Mesendoderm (in vitro differentiated cells): Measurements from ENCODE around the gene RPL3.
A peak's percentile ranks its signal among the peaks of the same experiment; 100 is the strongest.
"Not testable (repeated sequence)": the region's sequence is repeated elsewhere in the genome, so short reads cannot be mapped to it uniquely, and the experiment has no call there.

Source experiments
- DNase-seq: peaks from one replicate; pipeline ENCODE4 v3.0.0; 2013
- H2AK5ac ChIP-seq: 2 replicates; pipeline ENCODE4 v1.6.1; 2013; ENCODE audit warnings: low read length, inconsistent platforms
- H2BK120ac ChIP-seq: 2 replicates; pipeline ENCODE4 v1.6.1; 2013; ENCODE audit warnings: low read depth, mild to moderate bottlenecking, low read length, moderate library complexity, mixed read lengths
- H2BK15ac ChIP-seq: replicated peaks from 2 replicates; pipeline ENCODE4 v1.6.1; 2013; ENCODE audit warnings: low read depth, mild to moderate bottlenecking, moderate library complexity
- H2BK5ac ChIP-seq: 2 replicates; pipeline ENCODE4 v1.6.1; 2013; ENCODE audit warnings: low read length, inconsistent platforms
- H3K18ac ChIP-seq: 2 replicates; pipeline ENCODE4 v1.6.1; 2013; ENCODE audit warnings: mild to moderate bottlenecking, low read length, mixed read lengths
- H3K23ac ChIP-seq: one replicate; pipeline ENCODE4 v1.6.1; 2013; ENCODE audit warnings: low read length
- H3K27ac ChIP-seq: 2 replicates; pipeline ENCODE4 v1.5.1; 2013; ENCODE audit warnings: low read depth, mild to moderate bottlenecking, inconsistent platforms, low read length, moderate library complexity
- H3K27me3 ChIP-seq: 2 replicates; pipeline ENCODE4 v1.6.1; 2013; ENCODE audit warnings: low read length, control low read depth, mild to moderate bottlenecking, inconsistent platforms; ENCODE audit not compliant: insufficient read depth, poor library complexity
- H3K36me3 ChIP-seq: 2 replicates; pipeline ENCODE4 v1.6.1; 2013; ENCODE audit warnings: low read length, inconsistent platforms; ENCODE audit not compliant: control insufficient read depth, insufficient read depth
- H3K4ac ChIP-seq: one replicate; pipeline ENCODE4 v1.6.1; 2013; ENCODE audit warnings: low read depth, mild to moderate bottlenecking, low read length, moderate library complexity
- H3K4me1 ChIP-seq: 2 replicates; pipeline ENCODE4 v1.6.1; 2013; ENCODE audit warnings: low read depth, low read length, inconsistent platforms; ENCODE audit not compliant: control insufficient read depth
- H3K4me2 ChIP-seq: 2 replicates; pipeline ENCODE4 v1.6.1; 2013; ENCODE audit warnings: low read length
- H3K4me3 ChIP-seq: 2 replicates; pipeline ENCODE4 v1.5.1; 2013; ENCODE audit warnings: mild to moderate bottlenecking, low read length
- H3K56ac ChIP-seq: one replicate; pipeline ENCODE4 v1.6.1; 2013; ENCODE audit warnings: low read length
- H3K79me1 ChIP-seq: 2 replicates; pipeline ENCODE4 v1.6.1; 2013; ENCODE audit warnings: low read length, inconsistent platforms
- H3K79me2 ChIP-seq: 2 replicates; pipeline ENCODE4 v1.6.1; 2013; ENCODE audit warnings: mild to moderate bottlenecking, low read length; ENCODE audit not compliant: control insufficient read depth, insufficient read depth
- H3K9ac ChIP-seq: 2 replicates; pipeline ENCODE4 v1.6.1; 2013; ENCODE audit warnings: low read length, inconsistent platforms
- H4K5ac ChIP-seq: one replicate; pipeline ENCODE4 v1.6.1; 2013; ENCODE audit warnings: low read length
- H4K8ac ChIP-seq: one replicate; pipeline ENCODE4 v1.6.1; 2013; ENCODE audit warnings: low read depth, mild to moderate bottlenecking, control low read depth, low read length, moderate library complexity
- WGBS: extraction: QIAGEN DNeasy Blood & Tissue Kit; methylation state at CpG from one replicate; pipeline ENCODE4 v1.1.7; 2013; ENCODE audit warnings: low lambda C conversion rate, missing lambda C conversion rate; ENCODE audit not compliant: insufficient coverage; ENCODE audit errors: extremely low coverage; 5-methylcytosine and 5-hydroxymethylcytosine counted together

RPL3 gene

GRCh38 chr22:39360674-39361413 lies 41.4 kb upstream of the RPL3 start:
- Histone ChIP-seq H3K4me2 (no peak overlapping the region), H2BK15ac (no peak overlapping the region), H3K18ac (no peak overlapping the region), H3K79me2 (no peaks in the 10 kb centered on the region), H3K79me1 (no peaks in the 10 kb centered on the region), H3K9ac (peak overlapping the region; percentile 38), H3K36me3 (no peaks in the 10 kb centered on the region), H3K4ac (no peak overlapping the region), H4K8ac (no peak overlapping the region), H3K27me3 (no peaks in the 10 kb centered on the region), H3K23ac (no peak overlapping the region), H2AK5ac (peak overlapping the region; percentile 69), H2BK120ac (no peak overlapping the region), H3K4me1 (peaks cover 15% of the 10 kb centered on the region), H3K27ac (peak overlapping the region; percentile 28), H3K4me3 (no peak overlapping the region), H2BK5ac (peak overlapping the region; percentile 45), H3K56ac (peak overlapping the region; percentile 64), H4K5ac (no peak overlapping the region)
- no CpG with 5 or more reads among the region's 14 CpGs for WGBS
- peak; percentile 93 for DNase-seq

DNA sequence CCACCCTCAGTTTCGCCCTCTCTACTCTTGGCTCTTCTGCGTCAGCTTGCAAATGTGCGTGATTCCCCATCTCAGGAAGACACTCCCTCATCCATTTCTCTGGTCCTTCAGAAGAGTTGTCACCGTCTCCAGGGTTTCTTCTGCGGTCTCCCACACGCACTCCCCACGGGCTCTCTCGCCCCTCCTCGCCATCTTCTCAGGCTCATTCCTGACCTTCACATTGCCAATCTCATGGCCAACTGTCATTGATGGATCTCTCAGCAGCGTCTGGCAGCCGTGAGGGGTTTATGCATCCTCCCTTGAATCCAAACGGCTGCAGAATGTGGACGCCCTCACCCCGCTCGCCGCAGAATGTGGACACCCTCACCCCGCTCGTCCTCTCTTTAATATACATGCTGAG lies 40.8 kb upstream of the RPL3 start:
- H3K18ac ChIP-seq, result no peak overlapping the region
- no peak for DNase-seq
- H2BK15ac ChIP-seq, result no peak overlapping the region
- H3K4me2 ChIP-seq, result no peak overlapping the region
- H2AK5ac ChIP-seq, result no peak overlapping the region
- no peak overlapping the region for H2BK120ac ChIP-seq
- no CpG with 5 or more reads among the region's 18 CpGs for WGBS
- H3K4me1 ChIP-seq, result peaks cover 15% of the 10 kb centered on the region
- H3K4me3 ChIP-seq, result no peak overlapping the region
- H4K8ac ChIP-seq, result no peak overlapping the region
- no peak overlapping the region for H4K5ac ChIP-seq
- H3K56ac ChIP-seq, result no peak overlapping the region
- no peak overlapping the region for H3K9ac ChIP-seq
- H3K27ac ChIP-seq, result no peak overlapping the region
- H3K36me3 ChIP-seq, result no peaks in the 10 kb centered on the region
- no peak overlapping the region for H3K23ac ChIP-seq
- no peaks in the 10 kb centered on the region for H3K79me2 ChIP-seq
- no peak overlapping the region for H3K4ac ChIP-seq
- H3K79me1 ChIP-seq, result no peaks in the 10 kb centered on the region
- H3K27me3 ChIP-seq, result no peaks in the 10 kb centered on the region
- H2BK5ac ChIP-seq, result no peak overlapping the region

DNA sequence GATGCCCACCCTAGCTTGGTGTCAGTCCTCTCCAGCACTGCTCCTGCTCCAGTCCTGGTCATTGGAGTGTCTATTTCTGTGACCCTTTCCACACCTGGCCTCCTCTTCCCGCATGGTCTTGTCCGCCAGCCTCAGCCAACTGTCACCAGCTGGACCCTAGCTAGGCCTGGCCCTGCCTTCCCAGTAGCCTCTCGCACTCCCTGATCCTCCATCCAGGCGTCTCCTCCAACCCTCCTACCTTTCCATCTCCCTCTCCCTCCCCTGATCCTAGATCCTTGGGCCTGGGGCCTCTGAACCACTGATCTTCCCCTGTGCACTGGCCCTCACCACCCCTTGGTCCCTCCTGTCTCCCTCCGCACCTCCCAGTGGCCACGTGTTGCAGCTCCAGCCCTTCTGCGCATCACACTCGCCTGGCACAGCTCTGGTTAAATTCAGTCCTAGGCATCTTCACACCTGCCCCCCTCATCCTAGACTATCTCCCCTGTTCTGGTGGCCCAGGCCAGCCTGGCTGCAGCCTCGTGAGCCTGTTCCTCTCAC lies 40.3 kb upstream of the RPL3 start:
- Histone ChIP-seq H2BK15ac (no peak overlapping the region), H4K8ac (no peak overlapping the region), H2BK5ac (no peak overlapping the region), H3K9ac (no peak overlapping the region), H3K18ac (no peak overlapping the region), H3K27ac (no peak overlapping the region), H3K4me3 (no peak overlapping the region), H2BK120ac (no peak overlapping the region), H3K79me1 (no peaks in the 10 kb centered on the region), H3K4me2 (no peak overlapping the region), H3K4me1 (peaks cover 15% of the 10 kb centered on the region), H3K56ac (no peak overlapping the region), H2AK5ac (no peak overlapping the region), H3K27me3 (no peaks in the 10 kb centered on the region), H3K4ac (no peak overlapping the region), H3K23ac (no peak overlapping the region), H3K36me3 (no peaks in the 10 kb centered on the region), H3K79me2 (no peaks in the 10 kb centered on the region), H4K5ac (no peak overlapping the region)
- no peak for DNase-seq
- WGBS, result no CpG with 5 or more reads among the region's 9 CpGs

GRCh38 chr22:39358197-39358596 lies 38.8 kb upstream of the RPL3 start:
- H2BK120ac ChIP-seq, H3K9ac ChIP-seq, H3K79me1 ChIP-seq: not testable (repeated sequence)

DNA sequence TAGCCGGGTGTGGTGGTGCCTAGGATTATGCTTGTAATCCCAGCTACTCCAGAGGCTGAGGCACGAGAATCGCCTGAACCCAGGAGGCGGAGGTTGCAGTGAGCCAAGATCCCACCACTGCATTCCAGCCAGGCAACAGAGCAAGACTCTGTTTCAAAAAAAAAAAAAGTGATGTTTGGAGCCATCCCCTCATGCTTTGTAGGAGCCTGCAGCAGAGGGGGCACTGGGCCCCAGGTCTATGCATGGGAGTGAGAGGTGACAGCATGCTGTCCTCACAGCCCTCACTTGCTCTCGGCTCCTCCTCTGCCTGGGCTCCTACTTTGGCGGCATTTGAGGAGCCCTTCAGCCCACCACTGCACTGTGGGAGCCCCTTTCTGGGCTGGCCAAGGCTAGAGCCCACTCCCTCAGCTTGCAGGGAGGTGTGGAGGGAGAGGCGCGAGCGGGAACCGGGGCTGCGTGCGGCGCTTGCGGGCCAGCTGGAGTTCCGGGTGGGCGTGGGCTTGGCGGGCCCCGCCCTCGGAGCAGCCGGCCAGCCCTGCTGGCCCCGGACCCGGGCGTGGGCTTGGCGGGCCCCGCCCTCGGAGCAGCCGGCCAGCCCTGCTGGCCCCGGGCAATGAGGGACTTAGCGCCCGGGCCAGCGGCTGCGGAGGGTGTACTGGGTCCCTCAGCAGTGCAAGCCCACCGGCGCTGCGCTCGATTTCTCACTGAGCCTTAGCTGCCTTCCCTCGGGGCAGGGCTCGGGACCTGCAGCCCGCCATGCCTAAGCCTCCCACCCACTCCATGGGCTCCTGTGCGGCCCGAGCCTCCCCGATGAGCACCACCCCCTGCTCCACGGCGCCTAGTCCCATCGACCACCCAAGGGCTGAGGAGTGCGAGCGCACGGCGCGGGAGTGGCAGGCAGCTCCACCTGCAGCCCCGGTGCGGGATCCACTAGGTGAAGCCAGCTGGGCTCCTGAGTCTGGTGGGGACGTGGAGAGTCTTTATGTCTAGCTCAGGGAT lies 38.0 kb upstream of the RPL3 start:
- no CpG with 5 or more reads among the region's 53 CpGs for WGBS
- not testable (repeated sequence) for H3K4ac ChIP-seq, H3K56ac ChIP-seq, H3K36me3 ChIP-seq, H3K27me3 ChIP-seq, H3K18ac ChIP-seq, H2AK5ac ChIP-seq, H4K5ac ChIP-seq, H4K8ac ChIP-seq, H3K79me2 ChIP-seq, DNase-seq, H3K79me1 ChIP-seq, H3K4me2 ChIP-seq, H3K27ac ChIP-seq, H3K9ac ChIP-seq, H2BK5ac ChIP-seq, H3K23ac ChIP-seq, H2BK120ac ChIP-seq, H3K4me3 ChIP-seq, H2BK15ac ChIP-seq
- peaks cover 13% of the 10 kb centered on the region for H3K4me1 ChIP-seq

More at GRCh38 chr22:39358197-39358596, 38.8 kb upstream of the RPL3 start:
- H3K27ac ChIP-seq, H3K56ac ChIP-seq, H4K8ac ChIP-seq, DNase-seq, H3K18ac ChIP-seq, H3K36me3 ChIP-seq, H3K4me3 ChIP-seq, H3K23ac ChIP-seq, H2BK15ac ChIP-seq, H3K4ac ChIP-seq, H3K27me3 ChIP-seq, H3K4me2 ChIP-seq, H4K5ac ChIP-seq, H2AK5ac ChIP-seq, H3K79me2 ChIP-seq, H2BK5ac ChIP-seq: not testable (repeated sequence)
- H3K4me1 ChIP-seq, result peaks cover 14% of the 10 kb centered on the region
- no CpG with 5 or more reads among the region's 17 CpGs for WGBS
